Testis (tissue), 3 donors: ENCODE results near the gene STK33. TPM values are rescaled to one million over a fixed set of nuclear protein-coding genes. Genes with fewer than 3 reads are reported as not detected.

Experiments used
- DNase-seq: peaks from one replicate; pipeline ENCODE4 v3.0.0-alpha.2; 2019
- H3K27ac ChIP-seq, 2 donors: fragments of 200-600 bp; sonication (generic); one replicate each; pipeline ENCODE4 v1.5.1; 2019
- H3K27me3 ChIP-seq: fragments of 200-600 bp; sonication (generic); one replicate; pipeline ENCODE4 v1.5.1; 2019
- H3K36me3 ChIP-seq: fragments of 200-600 bp; sonication (generic); one replicate; pipeline ENCODE4 v1.5.1; 2017; ENCODE audit warnings: low read depth; ENCODE audit errors: missing control alignments
- H3K4me1 ChIP-seq: fragments of 200-600 bp; sonication (generic); one replicate; pipeline ENCODE4 v1.5.1; 2019
- H3K4me3 ChIP-seq, 2 donors: fragments of 200-600 bp; sonication (generic); one replicate each; pipeline ENCODE4 v1.5.1; 2017 to 2019
- H3K9me3 ChIP-seq: fragments of 200-600 bp; sonication (generic); one replicate; pipeline ENCODE4 v1.5.1; 2017
- POLR2A ChIP-seq: fragments of 450-650 bp; IDR thresholded peaks from one replicate; pipeline ENCODE4 v1.6.1; 2017; ENCODE audit warnings: antibody characterized with exemption, mild to moderate bottlenecking, moderate library complexity
- WGBS, 2 donors: methylation state at CpG; one replicate each; pipeline ENCODE4 v1.1.5; 2018; 5-methylcytosine and 5-hydroxymethylcytosine counted together
- intact Hi-C: fragments of 100-400 bp; cut with DNase I; formaldehyde crosslinking; loops from one replicate; pipeline ENCODE4 v1.15.1; 2023; ENCODE audit warnings: low total_unique reads
- polyA plus RNA-seq: library from polyadenylated mRNA; stranded (reverse); fragments of 350-450 nt; fragmentation: Illumina TruSeq; extraction: RNeasy Lipid Tissue Mini Kit (QIAGEN cat#74804); gene quantifications from one replicate; pipeline ENCODE4 v1.2.3, GENCODE V29; 2014; ENCODE audit warnings: low read depth, low replicate concordance; ENCODE audit not compliant: insufficient read depth
- total RNA-seq, 2 donors: library from RNA; depleted of rRNA; stranded (reverse); fragments of >200 nt; gene quantifications; one replicate each; pipeline ENCODE4 v1.2.3, GENCODE V29; 2016
- TF ChIP-seq, protein P1 (sequence below), 3 experiments: fragments of 450-650 bp in 2 of 3; fragments of 200-600 bp in 1 of 3; sonication (generic) in 1 of 3; IDR thresholded peaks; one replicate each; pipeline ENCODE4 v1.5.1; 2016 to 2019; ENCODE audit warnings: antibody characterized with exemption in 3 of 3, mild to moderate bottlenecking in 2 of 3, moderate library complexity in 1 of 3

STK33 gene
- total and polyA plus RNA-seq, 3 donors from 2014 or later, result 36.6 to 101 (median 49.9) TPM

DNA sequence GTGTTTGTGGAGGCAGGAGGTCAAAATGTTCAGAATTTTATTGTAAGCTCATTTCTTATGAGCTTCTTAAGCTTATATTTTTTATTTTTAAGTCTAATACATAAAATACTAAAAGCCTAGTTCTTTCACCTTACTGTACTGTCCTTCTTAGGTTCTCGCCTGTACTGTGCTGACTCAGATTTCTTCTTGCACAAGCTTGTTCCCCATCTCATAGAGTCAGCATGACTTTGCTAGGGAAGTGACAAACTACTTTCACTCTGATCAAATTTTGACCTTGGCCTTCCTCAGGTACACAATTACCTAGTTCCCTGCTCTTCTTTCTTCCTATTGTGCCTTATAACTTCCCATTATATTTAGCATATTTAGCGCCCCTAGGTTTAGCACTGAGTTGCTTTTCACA is 81.5 kb downstream of the STK33 start:
- TF ChIP-seq, protein P1, sequence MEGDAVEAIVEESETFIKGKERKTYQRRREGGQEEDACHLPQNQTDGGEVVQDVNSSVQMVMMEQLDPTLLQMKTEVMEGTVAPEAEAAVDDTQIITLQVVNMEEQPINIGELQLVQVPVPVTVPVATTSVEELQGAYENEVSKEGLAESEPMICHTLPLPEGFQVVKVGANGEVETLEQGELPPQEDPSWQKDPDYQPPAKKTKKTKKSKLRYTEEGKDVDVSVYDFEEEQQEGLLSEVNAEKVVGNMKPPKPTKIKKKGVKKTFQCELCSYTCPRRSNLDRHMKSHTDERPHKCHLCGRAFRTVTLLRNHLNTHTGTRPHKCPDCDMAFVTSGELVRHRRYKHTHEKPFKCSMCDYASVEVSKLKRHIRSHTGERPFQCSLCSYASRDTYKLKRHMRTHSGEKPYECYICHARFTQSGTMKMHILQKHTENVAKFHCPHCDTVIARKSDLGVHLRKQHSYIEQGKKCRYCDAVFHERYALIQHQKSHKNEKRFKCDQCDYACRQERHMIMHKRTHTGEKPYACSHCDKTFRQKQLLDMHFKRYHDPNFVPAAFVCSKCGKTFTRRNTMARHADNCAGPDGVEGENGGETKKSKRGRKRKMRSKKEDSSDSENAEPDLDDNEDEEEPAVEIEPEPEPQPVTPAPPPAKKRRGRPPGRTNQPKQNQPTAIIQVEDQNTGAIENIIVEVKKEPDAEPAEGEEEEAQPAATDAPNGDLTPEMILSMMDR (IDR thresholded peaks at IDR 0.05), result no peak
- TF ChIP-seq POLR2A, result no peak
- Histone ChIP-seq H3K9me3 (no peaks in the 10 kb centered on the region), H3K36me3 (no peaks in the 10 kb centered on the region), H3K27me3 (no peaks in the 10 kb centered on the region), H3K27ac (no peak overlapping the region), H3K4me1 (no peaks in the 10 kb centered on the region), H3K4me3 (no peak overlapping the region)
- no peak for DNase-seq
- intact Hi-C loops, result no loop called here
- 93% methylated on average over 2 of the region's 2 CpGs for WGBS, 2 donors

DNA sequence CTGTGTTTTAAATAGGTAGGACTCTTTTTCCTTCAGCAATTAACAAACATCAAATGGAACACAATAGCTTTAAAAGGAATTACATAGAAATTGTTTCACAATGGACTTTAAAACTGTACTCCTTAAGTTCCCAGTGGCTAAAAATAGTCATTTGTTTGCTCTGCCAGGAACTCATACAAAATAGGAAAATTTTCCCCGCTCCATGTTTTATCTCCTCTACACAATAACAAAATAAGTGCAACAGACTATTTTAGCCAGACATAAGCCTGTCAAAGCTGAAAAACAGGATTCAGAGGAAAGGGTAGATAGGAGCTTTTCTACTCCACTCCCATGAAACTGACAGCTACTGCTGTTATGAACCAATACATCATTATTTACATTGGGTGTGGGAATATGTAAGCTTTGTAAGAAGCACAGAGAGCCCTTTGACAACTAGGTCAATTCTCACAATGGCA is 90.1 kb downstream of the STK33 start:
- DNase-seq, result no peak
- TF ChIP-seq, protein P1 (IDR thresholded peaks at IDR 0.05), result no peak
- intact Hi-C loops, result no loop called here
- Histone ChIP-seq H3K36me3 (no peaks in the 10 kb centered on the region), H3K27me3 (no peaks in the 10 kb centered on the region), H3K27ac (peak overlapping the region in 1 of 2 donors; percentile 44), H3K9me3 (no peaks in the 10 kb centered on the region), H3K4me3 (no peak overlapping the region), H3K4me1 (peaks cover 8% of the 10 kb centered on the region)
- 36 to 43% methylated on average over 1 of the region's 1 CpG for WGBS, 2 donors

DNA sequence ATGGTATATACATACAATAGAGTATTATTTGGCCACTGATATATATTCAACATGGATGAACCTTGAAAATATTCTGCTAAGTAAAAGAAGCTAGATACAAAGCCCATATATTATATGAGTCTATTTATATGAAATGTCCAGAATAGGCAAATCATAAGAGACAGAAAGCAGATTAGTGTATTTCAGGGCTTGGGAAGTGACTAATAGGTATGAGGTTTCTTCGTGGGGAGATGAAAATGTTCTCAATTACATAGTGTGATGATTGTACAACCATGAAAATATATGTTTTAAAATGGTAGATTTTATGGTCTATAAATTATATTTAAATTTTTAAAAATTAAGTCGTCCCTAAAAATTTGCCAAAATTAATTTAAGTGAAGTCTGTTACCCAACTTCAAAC is 92.2 kb downstream of the STK33 start:
- DNase-seq, result no peak
- intact Hi-C loops, result no loop called here
- Histone ChIP-seq H3K27me3 (no peaks in the 10 kb centered on the region), H3K36me3 (no peaks in the 10 kb centered on the region), H3K4me3 (no peak overlapping the region), H3K4me1 (peaks cover 8% of the 10 kb centered on the region), H3K9me3 (no peaks in the 10 kb centered on the region), H3K27ac (no peak overlapping the region)
- TF ChIP-seq, protein P1 (IDR thresholded peaks at IDR 0.05), result no peak
- TF ChIP-seq POLR2A, result no peak
- WGBS, 2 donors, result 86 to 92% methylated on average over 2 of the region's 2 CpGs

DNA sequence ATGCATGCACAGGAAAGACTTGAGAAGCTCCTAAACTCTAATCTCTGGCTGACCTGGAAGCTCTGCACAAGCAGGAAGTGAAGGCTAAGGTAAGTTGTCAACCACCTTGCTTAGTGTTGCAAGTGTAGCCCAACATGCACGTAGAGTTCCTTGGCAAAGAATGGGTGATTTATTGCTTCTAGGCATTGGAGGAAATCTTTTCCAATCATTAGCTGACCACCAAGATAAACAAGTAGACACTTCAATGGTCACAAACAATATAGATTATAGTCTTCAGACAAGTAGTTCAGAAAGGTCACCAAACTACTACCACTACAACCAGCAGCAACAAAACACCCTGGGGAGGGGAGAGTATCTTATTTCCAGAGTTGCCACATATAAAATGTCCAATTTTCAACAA is 105.6 kb downstream of the STK33 start:
- intact Hi-C loops, result no loop called here
- Histone ChIP-seq H3K27ac (no peak overlapping the region), H3K9me3 (no peaks in the 10 kb centered on the region), H3K36me3 (no peaks in the 10 kb centered on the region), H3K4me1 (no peaks in the 10 kb centered on the region), H3K4me3 (no peak overlapping the region), H3K27me3 (no peaks in the 10 kb centered on the region)
- DNase-seq, result no peak
- WGBS, 2 donors, result 63 to 88% methylated on average over 1 of the region's 1 CpG
- TF ChIP-seq POLR2A, result no peak
- TF ChIP-seq, protein P1 (IDR thresholded peaks at IDR 0.05), result no peak

DNA sequence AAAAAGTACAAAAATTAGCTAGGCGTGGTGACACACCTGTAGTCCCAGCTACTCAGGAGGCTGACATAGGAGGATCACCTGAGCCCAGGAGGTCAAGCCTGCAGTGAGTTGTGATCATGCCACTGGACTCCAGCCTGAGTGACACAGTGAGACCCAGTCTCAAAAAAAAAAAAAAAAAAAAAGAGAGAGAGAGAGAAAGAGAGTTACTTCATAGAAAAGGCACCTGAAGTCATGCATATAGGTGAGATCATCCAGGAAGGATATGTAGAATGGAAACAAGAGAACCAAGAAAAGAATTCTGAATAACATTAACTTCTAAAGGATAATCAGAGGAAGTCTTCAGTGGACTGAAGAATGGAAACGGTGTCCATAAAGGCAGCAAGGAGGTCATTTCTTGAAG is 106.8 kb downstream of the STK33 start:
- no peaks in the 10 kb centered on the region for H3K27me3 ChIP-seq
- H3K4me1 ChIP-seq, result no peaks in the 10 kb centered on the region
- H3K36me3 ChIP-seq, result no peaks in the 10 kb centered on the region
- TF ChIP-seq, protein P1 (IDR thresholded peaks at IDR 0.05), result no peak
- TF ChIP-seq POLR2A, result no peak
- H3K4me3 ChIP-seq, result no peak overlapping the region
- no peak for DNase-seq
- WGBS, 2 donors, result 93 to 98% methylated on average over 2 of the region's 2 CpGs
- H3K9me3 ChIP-seq, result no peaks in the 10 kb centered on the region
- H3K27ac ChIP-seq, result no peak overlapping the region
- intact Hi-C loops, result no loop called here
